Naive thymus-derived CD8-positive, alpha-beta T cell (primary cell): ENCODE results near the gene P2RY6. TPM values are rescaled to one million over a fixed set of nuclear protein-coding genes. Genes with fewer than 3 reads are reported as not detected.

ENCODE experiments used
- ATAC-seq, 2 donors: fragments of 150-1000 bp; cut with Tn5 transposase in 1 of 2; sonication (Bioruptor Pico), chemical (Tn5 transposase) in 1 of 2; 1 replicate in 1 of 2; 2 replicates in 1 of 2; pipeline ENCODE4 v1.10.0; 2021; ENCODE audit warnings: mild to moderate bottlenecking in 2 of 2, moderate library complexity in 2 of 2
- POLR2A ChIA-PET: fragments of 350-600 bp; sonication (Branson Sonifier 250); formaldehyde crosslinking; loops from one replicate; lab custom pipeline; 2021; ENCODE audit warnings: antibody characterized with exemption; lab: Charles Lee
- DNase-seq, 10 donors: peaks; one replicate each; pipeline versions ENCODE4 v3.0.0 to v3.0.0-alpha.2; 2020 to 2022
- H3K27ac Mint-ChIP-seq, 10 donors: one replicate each; pipeline ENCODE4 v1.8.0; 2020 to 2022; ENCODE audit warnings: mild to moderate bottlenecking in 10 of 10, mixed read lengths in 10 of 10, moderate library complexity in 4 of 10, inconsistent platforms in 1 of 10
- H3K27me3 Mint-ChIP-seq, 5 donors: one replicate each; pipeline ENCODE4 v1.8.0; 2021 to 2022; ENCODE audit warnings: mixed read lengths in 5 of 5
- H3K36me3 Mint-ChIP-seq, 3 donors: one replicate each; pipeline ENCODE4 v1.8.0; 2020 to 2022; ENCODE audit warnings: mixed read lengths in 3 of 3, mild to moderate bottlenecking in 2 of 3, inconsistent platforms in 1 of 3
- H3K4me1 Mint-ChIP-seq, 4 donors: one replicate each; pipeline ENCODE4 v1.8.0; 2021 to 2022; ENCODE audit warnings: mixed read lengths in 4 of 4
- H3K4me3 Mint-ChIP-seq, 10 donors: one replicate each; pipeline ENCODE4 v1.8.0; 2020 to 2022; ENCODE audit warnings: mild to moderate bottlenecking in 10 of 10, mixed read lengths in 10 of 10, moderate library complexity in 6 of 10, inconsistent platforms in 1 of 10
- H3K9me3 Mint-ChIP-seq, 9 donors: one replicate each; pipeline ENCODE4 v1.8.0; 2020 to 2022; ENCODE audit warnings: mixed read lengths in 9 of 9, mild to moderate bottlenecking in 3 of 9, inconsistent platforms in 1 of 9, moderate library complexity in 1 of 9
- polyA plus RNA-seq, 3 donors: library from polyadenylated mRNA; unstranded; fragments of 300-500 nt; fragmentation: Illumina TruSeq; gene quantifications; one replicate each; pipeline ENCODE4 v1.2.3, GENCODE V29; 2021
- total RNA-seq, 8 experiments: library from RNA in 2 of 8; stranded (reverse) in 2 of 8; gene quantifications; one replicate each; pipeline ENCODE4 v1.2.3 and lab custom pipeline; 2021 to 2026

The P2RY6 gene
- total and polyA plus RNA-seq, 5 experiments from 2014 or later: 0.52 TPM; not detected in 4

DNA sequence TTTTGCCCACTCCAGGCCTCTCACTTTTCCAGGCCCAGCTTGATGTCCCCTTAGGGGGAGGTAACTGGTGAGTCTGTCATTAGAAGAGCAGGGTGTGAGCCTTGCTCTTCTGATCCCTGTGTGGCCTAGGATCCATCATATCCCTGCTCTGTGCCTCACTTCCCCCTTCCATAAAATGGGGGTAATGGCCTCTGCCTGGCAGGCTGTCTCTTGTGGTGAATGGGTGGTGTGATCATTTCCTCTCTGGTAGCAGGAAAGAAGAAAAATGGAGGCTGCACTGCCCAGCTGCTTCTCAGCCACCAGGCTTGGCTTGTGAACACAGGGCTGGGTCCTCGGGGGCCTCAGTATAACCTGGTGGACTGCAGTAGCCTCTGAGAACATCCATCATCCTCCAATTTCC, 41.5 kb downstream of the P2RY6 start:
- Mint-ChIP-seq H3K27ac (peak overlapping the region in 1 of 10 donors; percentile 60), H3K4me3 (peak overlapping the region in 1 of 10 donors; percentile 11), H3K27me3 (peaks cover 0 to 4% (median 0%) of the 10 kb centered on the region in 5 donors), H3K36me3 (no peaks in the 10 kb centered on the region), H3K4me1 (peaks cover 0 to 13% (median under 1%) of the 10 kb centered on the region in 4 donors), H3K9me3 (no peaks in the 10 kb centered on the region)
- POLR2A ChIA-PET: interaction anchor here (0.9 kb wide), 1 partner anchor 11 kb away, joined by 3 read pairs; no protein-coding TSS in a partner anchor
- no peak for ATAC-seq
- no peak for DNase-seq

DNA sequence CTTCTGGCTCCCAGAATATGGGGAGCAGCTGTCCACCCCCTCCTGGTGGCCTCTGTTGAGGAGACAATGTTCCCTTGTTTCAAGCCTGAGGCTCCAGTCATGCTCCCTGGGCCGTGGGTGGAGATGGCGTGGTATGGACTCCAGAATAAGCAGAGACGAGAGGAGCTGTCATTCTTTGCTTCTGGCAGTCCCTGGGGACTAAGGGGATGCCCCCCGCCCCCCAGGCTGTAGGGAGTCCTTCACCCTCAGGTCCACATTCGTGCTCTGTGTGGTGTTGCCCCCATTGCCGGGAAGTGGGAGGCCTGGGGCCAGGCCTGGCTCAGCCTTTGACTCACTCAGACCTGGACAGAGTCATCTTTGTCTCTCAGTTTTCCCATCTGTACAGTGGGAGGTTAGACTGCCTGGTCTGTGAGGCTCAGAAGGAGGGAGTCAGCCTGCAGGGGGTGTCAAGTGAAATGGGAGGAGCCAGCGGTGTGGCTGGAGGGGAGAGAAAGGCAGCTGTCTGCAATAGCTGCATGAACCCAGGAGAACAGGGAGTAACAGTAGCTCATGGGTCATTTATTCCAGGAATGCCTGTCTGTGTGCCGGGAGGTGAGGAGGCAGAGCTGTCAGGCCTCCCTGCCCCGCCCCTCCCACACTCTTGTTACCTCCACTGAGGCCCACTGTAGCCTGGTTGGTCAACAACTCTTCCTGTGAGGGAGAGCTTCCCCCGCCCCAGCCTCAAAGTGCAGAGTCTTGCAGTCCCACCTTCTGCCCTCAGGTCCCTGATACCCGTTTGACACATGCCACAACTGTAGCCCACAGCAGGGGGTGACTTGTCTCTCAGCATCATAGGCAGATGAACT, 42.2 kb downstream of the P2RY6 start:
- peak overlapping the region in 3 of 10 donors; percentile 24 to 49 (median 40) for H3K27ac Mint-ChIP-seq
- H3K27me3 Mint-ChIP-seq: peaks cover 0 to 4% (median 0%) of the 10 kb centered on the region in 5 donors
- DNase-seq (no peak), ATAC-seq (no peak)
- POLR2A ChIA-PET: interaction anchor here (0.9 kb wide), 1 partner anchor 10 kb away, joined by 3 read pairs; no protein-coding TSS in a partner anchor
- no peaks in the 10 kb centered on the region for H3K9me3 Mint-ChIP-seq
- peaks cover 0 to 13% (median under 1%) of the 10 kb centered on the region in 4 donors for H3K4me1 Mint-ChIP-seq
- H3K4me3 Mint-ChIP-seq: no peak overlapping the region
- H3K36me3 Mint-ChIP-seq: no peaks in the 10 kb centered on the region

DNA sequence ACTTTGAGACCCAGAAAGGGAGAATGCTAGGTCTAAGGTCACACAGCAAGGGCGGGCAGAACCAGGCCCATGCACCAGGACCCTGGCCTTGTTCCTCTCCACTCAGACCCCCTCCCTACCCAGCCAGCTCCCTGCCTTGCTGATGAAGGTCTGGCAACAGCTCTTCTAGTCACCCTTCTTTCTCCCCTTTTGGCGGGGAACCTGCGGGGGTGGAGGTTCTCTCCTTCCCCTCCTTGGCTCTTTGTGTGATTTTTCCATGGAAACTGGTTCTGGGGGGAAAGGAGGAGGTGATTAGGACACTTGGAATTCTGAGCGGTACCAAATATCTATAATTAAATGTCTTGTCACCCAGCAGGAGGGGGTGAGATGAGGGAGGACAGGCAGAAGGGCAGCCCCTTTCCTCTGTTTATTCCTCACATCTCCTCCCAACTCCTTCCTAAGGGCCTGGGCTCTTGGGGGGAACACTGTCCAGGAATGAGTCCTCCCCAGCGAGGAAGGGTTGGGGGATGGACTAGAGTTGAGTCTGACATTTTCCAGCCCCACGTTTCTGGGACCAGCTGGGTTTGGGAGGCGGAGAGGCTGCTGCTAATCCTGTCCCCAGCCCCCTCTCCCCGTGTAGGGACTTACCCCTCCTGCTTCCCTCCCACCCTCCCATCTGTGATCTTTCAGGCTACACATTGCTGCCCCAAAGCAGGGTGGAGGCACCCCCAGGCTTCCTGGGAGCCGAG, 43.3 kb downstream of the P2RY6 start:
- no peak overlapping the region for H3K27ac Mint-ChIP-seq

DNA sequence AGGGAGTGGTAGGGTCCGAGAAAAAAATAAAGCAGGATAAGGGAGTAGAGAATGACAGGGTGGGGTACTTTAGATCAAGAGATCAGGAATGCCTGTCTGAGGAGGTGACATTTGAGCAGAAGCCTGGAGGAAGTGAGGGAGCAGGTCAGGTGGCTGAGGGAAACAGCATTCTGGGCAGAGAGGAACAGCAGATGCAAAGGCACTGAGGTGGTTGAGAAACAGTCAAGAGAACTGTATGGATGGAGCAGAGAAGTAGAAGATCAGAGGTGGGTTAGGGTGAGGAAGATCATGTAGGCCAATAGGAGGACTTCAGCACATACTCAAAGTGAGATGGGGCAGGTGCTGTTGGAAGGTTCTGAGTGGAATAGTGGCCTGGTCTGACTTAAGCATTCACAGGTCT, 44.3 kb downstream of the P2RY6 start:
- Mint-ChIP-seq H3K36me3 (no peaks in the 10 kb centered on the region), H3K4me3 (no peak overlapping the region), H3K9me3 (no peaks in the 10 kb centered on the region), H3K27ac (no peak overlapping the region), H3K27me3 (peaks cover 0 to 4% (median 0%) of the 10 kb centered on the region in 5 donors), H3K4me1 (peaks cover 1 to 14% (median 3%) of the 10 kb centered on the region in 4 donors)
- no peak for DNase-seq
- POLR2A ChIA-PET: no interaction called here
- ATAC-seq: no peak

More for the DNA sequence above, 43.3 kb downstream of the P2RY6 start:
- H3K4me1 Mint-ChIP-seq: peaks cover 0 to 13% (median under 1%) of the 10 kb centered on the region in 4 donors
- no peak for ATAC-seq
- POLR2A ChIA-PET: no interaction called here
- H3K27me3 Mint-ChIP-seq: peaks cover 0 to 4% (median 0%) of the 10 kb centered on the region in 5 donors
- no peak for DNase-seq
- H3K9me3 Mint-ChIP-seq: no peaks in the 10 kb centered on the region
- no peak overlapping the region for H3K4me3 Mint-ChIP-seq
- no peaks in the 10 kb centered on the region for H3K36me3 Mint-ChIP-seq

DNA sequence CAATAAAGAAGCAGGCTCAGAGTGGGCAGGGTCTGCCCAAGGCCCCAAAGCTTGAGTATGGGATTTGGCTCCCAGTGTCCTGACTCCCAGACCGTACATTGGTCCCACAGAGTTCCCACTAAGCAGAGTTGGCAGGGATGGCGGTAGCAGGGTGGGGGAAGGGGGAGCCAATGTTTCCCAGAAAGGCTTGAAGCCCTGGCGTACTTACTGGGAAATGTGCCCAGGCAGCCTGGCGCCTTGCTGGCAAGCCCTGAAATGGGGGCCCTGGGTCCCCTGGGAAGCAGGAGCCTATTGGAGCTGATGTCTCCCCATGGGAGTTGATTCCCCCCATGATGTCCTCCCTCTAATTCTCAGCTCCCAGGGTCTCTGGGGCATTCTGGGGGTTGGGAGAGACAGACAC, 45.2 kb downstream of the P2RY6 start:
- Mint-ChIP-seq H3K27me3 (peaks cover 0 to 4% (median 0%) of the 10 kb centered on the region in 5 donors), H3K4me1 (peaks cover 7 to 23% (median 11%) of the 10 kb centered on the region in 4 donors)
- POLR2A ChIA-PET: no interaction called here

DNA sequence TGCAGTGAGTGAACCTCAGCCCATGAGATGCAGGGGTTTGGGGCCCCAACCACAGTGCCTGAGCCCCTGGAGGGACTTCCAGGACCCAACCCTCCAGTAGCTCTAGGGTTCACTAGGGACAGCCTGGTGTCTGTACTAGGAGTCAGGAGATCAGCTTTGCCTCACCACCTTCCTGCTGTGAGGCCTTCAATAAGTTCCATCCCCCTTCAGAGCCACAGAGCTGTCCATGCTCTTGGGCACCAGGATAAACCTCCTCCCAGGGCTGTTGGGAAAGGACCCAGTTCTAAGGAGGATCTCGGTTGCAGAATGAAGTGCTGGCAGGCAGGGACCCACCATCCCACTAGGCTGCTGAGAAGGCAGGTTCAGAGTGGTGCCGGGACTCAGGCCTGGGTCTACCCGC, 45.7 kb downstream of the P2RY6 start:
- Mint-ChIP-seq H3K36me3 (no peaks in the 10 kb centered on the region), H3K9me3 (no peaks in the 10 kb centered on the region), H3K4me1 (peaks cover 7 to 25% (median 11%) of the 10 kb centered on the region in 4 donors), H3K4me3 (no peak overlapping the region), H3K27me3 (peaks cover 0 to 4% (median 0%) of the 10 kb centered on the region in 5 donors), H3K27ac (no peak overlapping the region)
- DNase-seq: no peak
- no peak for ATAC-seq
- POLR2A ChIA-PET: no interaction called here

More for the DNA sequence above, 45.2 kb downstream of the P2RY6 start:
- H3K36me3 Mint-ChIP-seq: no peaks in the 10 kb centered on the region
- no peak overlapping the region for H3K4me3 Mint-ChIP-seq
- ATAC-seq: no peak
- H3K9me3 Mint-ChIP-seq: no peaks in the 10 kb centered on the region
- DNase-seq: no peak
- H3K27ac Mint-ChIP-seq: no peak overlapping the region

DNA sequence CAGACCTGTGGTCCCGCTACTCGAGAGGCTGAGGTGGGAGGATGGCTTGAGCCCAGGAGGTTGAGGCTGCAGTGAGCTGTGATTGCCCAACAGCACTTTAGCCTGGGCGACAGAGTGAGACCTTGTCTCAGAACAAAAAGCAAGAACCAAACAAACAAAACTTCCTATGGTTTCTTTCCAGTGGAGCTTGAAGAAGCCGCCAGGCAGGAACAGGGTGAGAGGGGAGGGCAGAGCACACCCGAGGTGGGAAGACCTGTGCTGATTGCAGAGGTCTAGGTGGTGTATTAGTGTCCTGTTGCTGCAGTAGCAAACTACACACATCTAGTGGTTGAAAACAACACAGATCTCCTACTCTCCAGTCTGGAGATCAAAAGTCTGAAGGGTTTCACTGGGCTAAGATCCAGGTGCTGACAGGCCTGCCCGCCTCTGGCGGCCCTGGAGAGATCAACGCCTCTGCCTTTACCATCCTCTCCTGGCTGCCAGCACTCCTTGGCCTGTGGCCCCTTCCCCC, 46.4 kb downstream of the P2RY6 start:
- POLR2A ChIA-PET: no interaction called here
- Mint-ChIP-seq H3K9me3 (no peaks in the 10 kb centered on the region), H3K27me3 (peaks cover 0 to 4% (median 0%) of the 10 kb centered on the region in 5 donors), H3K27ac (no peak overlapping the region), H3K4me1 (peaks cover 7 to 23% (median 11%) of the 10 kb centered on the region in 4 donors), H3K4me3 (no peak overlapping the region), H3K36me3 (no peaks in the 10 kb centered on the region)
- no peak for DNase-seq
- no peak for ATAC-seq

DNA sequence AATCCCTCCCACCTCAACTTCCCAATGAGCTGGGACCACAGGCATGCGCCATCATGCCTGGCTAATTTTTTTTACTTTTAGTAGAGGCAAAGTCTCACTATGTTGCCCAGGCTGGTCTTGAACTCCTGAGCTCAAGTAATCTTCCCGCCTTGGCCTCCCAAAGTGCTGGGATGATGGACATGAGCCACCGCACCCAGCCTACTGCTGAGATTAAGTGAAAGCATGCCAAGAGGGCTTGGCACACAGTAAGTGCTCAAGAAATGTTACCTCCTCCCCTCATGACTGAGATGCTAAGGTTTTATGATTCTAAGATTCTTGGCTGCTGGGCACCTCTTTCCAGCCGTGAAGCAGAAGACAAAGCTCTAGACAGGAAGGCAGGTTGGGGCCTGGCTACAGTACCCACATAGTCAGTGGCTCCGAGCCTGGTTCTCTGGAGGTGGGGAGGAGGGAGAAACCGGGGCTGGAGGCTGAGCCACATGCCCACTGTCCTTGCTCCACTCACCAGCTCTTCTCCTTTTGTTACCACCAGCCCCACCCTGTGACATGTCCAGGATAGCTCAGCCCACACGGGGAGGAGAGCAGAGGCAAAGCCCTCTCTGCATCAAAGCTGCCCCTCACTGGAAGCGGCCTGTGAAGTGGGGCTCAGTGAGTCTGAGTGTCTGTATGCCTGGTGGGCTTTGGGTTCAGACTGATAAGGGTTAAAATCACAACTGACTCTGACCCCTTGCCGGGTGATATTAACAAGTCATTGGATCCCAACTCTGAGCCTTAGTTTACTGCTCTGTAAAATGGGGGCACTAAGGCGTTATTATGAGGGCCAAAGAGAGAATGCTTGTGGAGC, 48.8 kb downstream of the P2RY6 start:
- H3K27me3 Mint-ChIP-seq: peaks cover 0 to 4% (median 0%) of the 10 kb centered on the region in 5 donors
- ATAC-seq (no peak), DNase-seq (no peak)
- no peaks in the 10 kb centered on the region for H3K9me3 Mint-ChIP-seq
- H3K36me3 Mint-ChIP-seq: no peaks in the 10 kb centered on the region
- POLR2A ChIA-PET: no interaction called here
- H3K4me1 Mint-ChIP-seq: peaks cover 5 to 11% (median 11%) of the 10 kb centered on the region in 4 donors
- H3K27ac Mint-ChIP-seq: peak overlapping the region in 3 of 10 donors; percentile 20 to 72 (median 67)
- no peak overlapping the region for H3K4me3 Mint-ChIP-seq

DNA sequence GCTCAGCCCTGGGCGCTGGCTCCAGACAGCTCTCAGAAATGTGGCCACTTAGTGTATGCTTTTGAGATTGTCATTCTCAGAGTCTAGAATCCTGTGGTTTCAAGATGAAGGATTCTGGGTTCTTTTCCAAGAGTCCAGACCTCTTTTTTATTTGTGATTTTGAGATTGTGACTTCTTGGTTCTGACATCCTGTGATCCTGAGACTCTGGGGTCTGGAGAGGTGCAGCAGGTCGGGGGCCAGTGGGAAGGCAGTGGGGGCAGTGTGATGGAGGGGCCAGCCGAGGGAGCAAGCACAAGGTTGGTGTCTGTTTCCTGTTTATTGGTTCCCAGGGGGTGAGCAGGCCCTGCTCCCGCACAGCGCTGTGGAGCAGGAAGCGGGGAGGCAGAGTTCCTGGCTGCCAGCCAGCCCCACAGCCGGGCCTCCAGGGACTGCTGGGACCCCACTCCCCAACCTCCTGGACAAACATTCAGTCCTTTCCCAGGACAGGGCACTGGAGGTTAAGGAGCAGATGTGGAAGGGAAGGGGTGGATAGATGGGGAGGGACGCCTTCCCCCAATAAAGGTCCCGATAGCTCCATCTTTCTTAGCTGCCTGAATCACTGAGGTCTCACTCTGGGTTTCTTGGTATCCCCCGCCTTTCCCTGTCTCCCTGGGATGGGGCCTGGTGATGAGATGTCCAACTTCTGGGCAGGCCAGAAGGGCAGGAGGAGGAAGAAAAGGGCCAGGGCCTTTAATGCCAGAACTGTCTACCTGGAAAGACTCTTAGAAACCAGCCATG, 49.7 kb downstream of the P2RY6 start:
- Mint-ChIP-seq H3K27ac (peak overlapping the region in 6 of 10 donors; percentile 20 to 85 (median 70)), H3K4me3 (peak overlapping the region in 1 of 10 donors; percentile 19), H3K4me1 (peaks cover 5 to 11% (median 11%) of the 10 kb centered on the region in 4 donors), H3K36me3 (no peaks in the 10 kb centered on the region), H3K27me3 (no peaks in the 10 kb centered on the region), H3K9me3 (no peaks in the 10 kb centered on the region)
- POLR2A ChIA-PET: no interaction called here
- ATAC-seq: peak in 1 of 2 donors; percentile 45
- no peak for DNase-seq

DNA sequence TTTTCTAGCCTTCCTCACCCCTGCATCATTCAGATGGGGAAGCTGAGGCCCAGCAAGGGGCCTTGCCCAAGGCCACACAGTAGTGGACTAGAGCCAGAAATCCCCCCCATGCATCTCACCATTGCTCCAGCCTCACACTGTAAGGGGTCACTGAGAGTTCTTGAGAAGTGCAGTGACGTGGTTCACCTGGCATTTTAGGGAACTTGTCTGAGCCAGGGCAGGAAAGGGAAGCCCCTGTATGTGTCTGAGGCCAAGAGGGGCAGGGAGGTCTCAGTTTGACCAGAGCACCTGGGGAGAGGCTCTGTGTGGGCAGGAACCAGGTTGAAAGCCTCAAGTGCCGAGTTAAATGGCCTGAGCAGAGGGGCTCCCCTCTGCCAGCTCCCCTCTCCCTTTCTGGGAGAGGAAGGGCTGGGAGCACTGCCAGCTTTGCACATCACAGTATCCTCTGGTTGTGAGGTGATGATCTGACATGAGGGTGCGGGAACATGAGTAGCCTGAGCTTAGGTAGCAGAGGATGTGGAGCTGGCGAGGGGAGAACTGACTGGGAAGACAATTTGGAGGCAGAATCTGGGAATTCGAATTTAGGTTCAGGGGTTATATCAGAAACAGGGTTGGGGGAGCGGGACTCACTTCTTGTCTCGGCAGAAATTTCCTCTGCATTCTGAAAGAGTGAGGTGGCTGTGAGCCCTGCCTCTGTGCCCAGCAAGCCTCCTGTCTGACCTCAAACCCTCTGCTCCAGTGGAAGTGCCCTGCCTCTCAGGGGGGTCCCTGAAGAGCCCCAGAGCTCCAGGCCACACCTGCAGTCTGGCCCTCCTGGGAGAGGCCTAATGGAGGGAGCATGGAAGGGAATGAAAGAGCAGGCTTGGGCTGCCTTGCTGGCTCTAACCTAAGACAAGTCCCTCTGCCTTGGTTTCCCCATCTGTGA, 50.5 kb downstream of the P2RY6 start:
- H3K27ac Mint-ChIP-seq: peak overlapping the region in 4 of 10 donors; percentile 57 to 85 (median 74)
- H3K9me3 Mint-ChIP-seq: no peaks in the 10 kb centered on the region
- DNase-seq (no peak), ATAC-seq (no peak)
- no peaks in the 10 kb centered on the region for H3K36me3 Mint-ChIP-seq
- no peak overlapping the region for H3K4me3 Mint-ChIP-seq
- POLR2A ChIA-PET: interaction anchor here (0.5 kb wide), 1 partner anchor 36 kb away, joined by 3 read pairs; no protein-coding TSS in a partner anchor
- no peaks in the 10 kb centered on the region for H3K27me3 Mint-ChIP-seq
- peaks cover 5 to 11% (median 11%) of the 10 kb centered on the region in 4 donors for H3K4me1 Mint-ChIP-seq
